Astrocyte (in vitro differentiated cells and primary cell): ENCODE data around the gene BCL2.

ENCODE experiments used
- CTCF ChIP-seq: IDR thresholded peaks from 2 replicates; pipeline ENCODE4 v1.5.1; 2011; ENCODE audit warnings: low read depth, mild to moderate bottlenecking, inconsistent platforms, low read length, moderate library complexity; ENCODE audit not compliant: insufficient read depth
- EZH2 ChIP-seq: IDR thresholded peaks from 2 replicates; pipeline ENCODE4 v1.6.1; 2012; ENCODE audit warnings: mild to moderate bottlenecking, low read length, inconsistent platforms; ENCODE audit not compliant: insufficient read depth

GRCh38 chr18:63073481-63073880, 246.1 kb downstream of the BCL2 start:
- TF ChIP-seq CTCF (no peak), EZH2 (no peak)
